Progenitor cell of endocrine pancreas (in vitro differentiated cells): Measurements from ENCODE around the gene OR4C6. TPM values are rescaled to one million over a fixed set of nuclear protein-coding genes. Genes with fewer than 3 reads are reported as not detected.

Experiments used
- DNase-seq: peaks from one replicate; pipeline ENCODE4 v3.0.0; 2021; ENCODE audit warnings: low spot score; ENCODE audit not compliant: unreplicated experiment
- H3K27ac Mint-ChIP-seq: 2 replicates; pipeline ENCODE4 v1.8.0; 2021; ENCODE audit warnings: mild to moderate bottlenecking, moderate library complexity, mixed read lengths
- H3K27me3 Mint-ChIP-seq: 2 replicates; pipeline ENCODE4 v1.8.0; 2021; ENCODE audit warnings: mixed read lengths
- H3K36me3 Mint-ChIP-seq: 2 replicates; pipeline ENCODE4 v1.8.0; 2022; ENCODE audit warnings: mixed read lengths; ENCODE audit not compliant: insufficient read depth
- H3K4me1 Mint-ChIP-seq: 2 replicates; pipeline ENCODE4 v1.8.0; 2021; ENCODE audit warnings: low read depth, mixed read lengths
- H3K4me3 Mint-ChIP-seq: 2 replicates; pipeline ENCODE4 v1.8.0; 2021; ENCODE audit warnings: low read depth, mild to moderate bottlenecking, moderate library complexity, mixed read lengths
- H3K9me3 Mint-ChIP-seq: 2 replicates; pipeline ENCODE4 v1.8.0; 2021; ENCODE audit warnings: low read depth, mixed read lengths
- total RNA-seq: library from RNA; stranded (reverse); gene quantifications from 2 replicates; pipeline ENCODE4 v1.2.1, GENCODE V29; 2021
- TF ChIP-seq, protein P1 (sequence below): fragments of 200-600 bp; sonication (generic); IDR thresholded peaks from one replicate; pipeline ENCODE4 v1.5.0; 2021; ENCODE audit warnings: antibody characterized with exemption, mild to moderate bottlenecking; ENCODE audit not compliant: unreplicated experiment

The OR4C6 gene
- total RNA-seq, 1 donor from 2014 or later: not detected

DNA sequence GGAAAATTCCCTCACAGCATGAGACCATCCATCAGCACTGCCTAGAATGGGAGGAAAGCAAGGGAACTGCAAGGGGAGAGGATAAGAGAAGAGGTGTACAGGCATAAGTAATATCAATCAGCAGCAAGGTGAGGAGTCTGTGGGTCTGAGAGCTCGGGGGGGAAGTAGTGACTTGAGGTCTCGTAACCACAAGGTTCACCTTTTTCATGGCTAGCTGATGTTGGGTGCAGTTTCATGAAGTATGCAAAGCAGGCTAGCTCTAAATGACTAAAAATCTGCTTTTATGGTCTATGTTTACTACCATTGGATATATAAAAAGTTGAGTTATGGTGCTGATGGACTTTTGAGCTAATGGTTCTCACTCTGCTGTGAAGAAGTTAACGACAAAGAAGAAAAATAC, 35.8 kb downstream of the OR4C6 start:
- Mint-ChIP-seq H3K27me3 (no peaks in the 10 kb centered on the region), H3K36me3 (no peaks in the 10 kb centered on the region), H3K4me3 (no peak overlapping the region), H3K27ac (no peak overlapping the region), H3K4me1 (no peaks in the 10 kb centered on the region), H3K9me3 (peaks cover 29% of the 10 kb centered on the region)
- TF ChIP-seq, protein P1, sequence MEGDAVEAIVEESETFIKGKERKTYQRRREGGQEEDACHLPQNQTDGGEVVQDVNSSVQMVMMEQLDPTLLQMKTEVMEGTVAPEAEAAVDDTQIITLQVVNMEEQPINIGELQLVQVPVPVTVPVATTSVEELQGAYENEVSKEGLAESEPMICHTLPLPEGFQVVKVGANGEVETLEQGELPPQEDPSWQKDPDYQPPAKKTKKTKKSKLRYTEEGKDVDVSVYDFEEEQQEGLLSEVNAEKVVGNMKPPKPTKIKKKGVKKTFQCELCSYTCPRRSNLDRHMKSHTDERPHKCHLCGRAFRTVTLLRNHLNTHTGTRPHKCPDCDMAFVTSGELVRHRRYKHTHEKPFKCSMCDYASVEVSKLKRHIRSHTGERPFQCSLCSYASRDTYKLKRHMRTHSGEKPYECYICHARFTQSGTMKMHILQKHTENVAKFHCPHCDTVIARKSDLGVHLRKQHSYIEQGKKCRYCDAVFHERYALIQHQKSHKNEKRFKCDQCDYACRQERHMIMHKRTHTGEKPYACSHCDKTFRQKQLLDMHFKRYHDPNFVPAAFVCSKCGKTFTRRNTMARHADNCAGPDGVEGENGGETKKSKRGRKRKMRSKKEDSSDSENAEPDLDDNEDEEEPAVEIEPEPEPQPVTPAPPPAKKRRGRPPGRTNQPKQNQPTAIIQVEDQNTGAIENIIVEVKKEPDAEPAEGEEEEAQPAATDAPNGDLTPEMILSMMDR: no peak
- DNase-seq: no peak

DNA sequence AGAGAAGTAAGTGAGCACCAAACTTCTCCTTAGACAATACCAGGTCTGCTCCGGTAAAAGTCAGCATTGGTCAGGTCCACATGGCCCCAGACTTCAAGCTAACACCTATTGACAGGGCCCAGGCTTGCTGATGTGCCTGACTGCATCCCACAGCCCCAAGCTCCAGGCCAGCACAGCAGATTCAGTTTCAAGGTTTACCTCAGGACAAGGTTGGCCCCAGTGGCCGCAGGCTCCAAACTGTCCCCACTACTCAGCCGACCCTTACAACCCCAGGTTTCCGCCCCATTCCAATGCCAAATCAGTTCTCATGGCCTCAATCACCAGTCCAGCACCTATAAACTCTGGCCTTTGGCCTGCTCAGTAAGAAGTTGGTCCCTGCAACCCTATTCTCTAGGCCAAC, 39.4 kb downstream of the OR4C6 start:
- no peaks in the 10 kb centered on the region for H3K27me3 Mint-ChIP-seq
- H3K36me3 Mint-ChIP-seq: no peaks in the 10 kb centered on the region
- no peaks in the 10 kb centered on the region for H3K4me1 Mint-ChIP-seq
- H3K27ac Mint-ChIP-seq: no peak overlapping the region
- H3K9me3 Mint-ChIP-seq: peaks cover 28% of the 10 kb centered on the region
- no peak overlapping the region for H3K4me3 Mint-ChIP-seq
- TF ChIP-seq, protein P1: no peak
- DNase-seq: no peak

GRCh38 chr11:55707029-55707428, 45.0 kb downstream of the OR4C6 start:
- Mint-ChIP-seq H3K9me3 (peaks cover 43% of the 10 kb centered on the region), H3K27ac (no peak overlapping the region), H3K36me3 (no peaks in the 10 kb centered on the region), H3K27me3 (no peaks in the 10 kb centered on the region), H3K4me1 (no peaks in the 10 kb centered on the region), H3K4me3 (no peak overlapping the region)
- DNase-seq: no peak
- TF ChIP-seq, protein P1: peak; percentile 41

GRCh38 chr11:55714982-55715888, 53.2 kb downstream of the OR4C6 start:
- Mint-ChIP-seq H3K9me3 (peaks cover 29% of the 10 kb centered on the region), H3K27me3 (no peaks in the 10 kb centered on the region), H3K4me1 (no peaks in the 10 kb centered on the region), H3K27ac (no peak overlapping the region), H3K4me3 (no peak overlapping the region), H3K36me3 (no peaks in the 10 kb centered on the region)
- DNase-seq: no peak
- TF ChIP-seq, protein P1: no peak

Other genes with a start within 250 kb of the OR4C6 start
- gene OR4C15, start 107.7 kb upstream of the OR4C6 start, total RNA-seq: not detected in 2 replicates
- gene OR4C16, start 90.1 kb upstream of the OR4C6 start, total RNA-seq: not detected in 2 replicates
- not detected in 2 replicates for gene OR4C11, start 54.6 kb upstream of the OR4C6 start, total RNA-seq
- gene OR4P4, start 27.1 kb upstream of the OR4C6 start, total RNA-seq: not detected in 2 replicates
- gene OR4S2, start 13.9 kb upstream of the OR4C6 start, total RNA-seq: not detected in 2 replicates
- not detected in 2 replicates for gene OR5D13, start 111.2 kb downstream of the OR4C6 start, total RNA-seq
- not detected in 2 replicates for gene OR5D14, start 133.4 kb downstream of the OR4C6 start, total RNA-seq
- gene OR5L1, start 149.2 kb downstream of the OR4C6 start, total RNA-seq: not detected in 2 replicates
- gene OR5D18, start 157.4 kb downstream of the OR4C6 start, total RNA-seq: not detected in 2 replicates
- not detected in 2 replicates for gene OR5L2, start 165.0 kb downstream of the OR4C6 start, total RNA-seq
- gene OR5D16, start 176.6 kb downstream of the OR4C6 start, total RNA-seq: not detected in 2 replicates
- not detected in 2 replicates for gene TRIM51, start 221.1 kb downstream of the OR4C6 start, total RNA-seq